HG03469 (cell line): ENCODE results near the gene NFASC.

Experiments used
- ATAC-seq: cut with Tn5 transposase; IDR thresholded peaks from one replicate; pipeline ENCODE4 v1.9.1; 2021; ENCODE audit warnings: mild to moderate bottlenecking, moderate library complexity, moderate number of reproducible peaks; ENCODE audit not compliant: unreplicated experiment

Gene NFASC

GRCh38 chr1:204887846-204888245, 17.2 kb downstream of the NFASC start:
- no peak for ATAC-seq

- no peak for ATAC-seq
Measured at GRCh38 chr1:204888294-204888693, 17.6 kb downstream of the NFASC start.

GRCh38 chr1:204889681-204890383, 19.2 kb downstream of the NFASC start:
- ATAC-seq = no peak

GRCh38 chr1:204891860-204892259, 21.2 kb downstream of the NFASC start:
- no peak for ATAC-seq

GRCh38 chr1:204894031-204894430, 23.4 kb downstream of the NFASC start:
- no peak for ATAC-seq

- ATAC-seq = no peak
Measured at GRCh38 chr1:204894606-204895005, 23.9 kb downstream of the NFASC start.

- no peak for ATAC-seq
Measured at GRCh38 chr1:204896023-204896422, 25.4 kb downstream of the NFASC start.

- no peak for ATAC-seq
Measured at GRCh38 chr1:204896787-204897469, 26.3 kb downstream of the NFASC start.

- ATAC-seq = no peak
Measured at GRCh38 chr1:204900721-204901120, 30.1 kb downstream of the NFASC start.

- no peak for ATAC-seq
Measured at GRCh38 chr1:204902671-204903070, 32.0 kb downstream of the NFASC start.

GRCh38 chr1:204904228-204904810, 33.7 kb downstream of the NFASC start:
- ATAC-seq = no peak

GRCh38 chr1:204909109-204909508, 38.4 kb downstream of the NFASC start:
- ATAC-seq = no peak

- ATAC-seq = no peak
Measured at GRCh38 chr1:204915861-204916495, 45.3 kb downstream of the NFASC start.

- no peak for ATAC-seq
Measured at GRCh38 chr1:204917802-204918201, 47.1 kb downstream of the NFASC start.

GRCh38 chr1:204920511-204920910, 49.8 kb downstream of the NFASC start:
- ATAC-seq = no peak

- no peak for ATAC-seq
Measured at GRCh38 chr1:204920967-204921366, 50.3 kb downstream of the NFASC start.

GRCh38 chr1:204921855-204922516, 51.3 kb downstream of the NFASC start:
- ATAC-seq = no peak

GRCh38 chr1:204923201-204923600, 52.5 kb downstream of the NFASC start:
- no peak for ATAC-seq

GRCh38 chr1:204923626-204924012, 53.0 kb downstream of the NFASC start:
- no peak for ATAC-seq

- ATAC-seq = no peak
Measured at GRCh38 chr1:204924013-204924759, 53.5 kb downstream of the NFASC start.
